Activated naive CD8-positive, alpha-beta T cell treated with anti-CD3 and anti-CD28 coated beads for 36 hours (primary cell): ENCODE data around the gene TMED4. TPM values are rescaled to one million over a fixed set of nuclear protein-coding genes. Genes with fewer than 3 reads are reported as not detected.

ENCODE experiments used
- DNase-seq: peaks from one replicate; pipeline ENCODE4 v3.0.0; 2021
- H3K27ac Mint-ChIP-seq: one replicate; pipeline ENCODE4 v1.8.0; 2022; ENCODE audit warnings: mild to moderate bottlenecking, moderate library complexity, mixed read lengths
- H3K27me3 Mint-ChIP-seq: one replicate; pipeline ENCODE4 v1.8.0; 2022; ENCODE audit warnings: mild to moderate bottlenecking, mixed read lengths
- H3K36me3 Mint-ChIP-seq: one replicate; pipeline ENCODE4 v1.8.0; 2021; ENCODE audit warnings: mild to moderate bottlenecking, mixed read lengths
- H3K4me1 Mint-ChIP-seq: one replicate; pipeline ENCODE4 v1.8.0; 2021; ENCODE audit warnings: mixed read lengths
- H3K4me3 Mint-ChIP-seq: one replicate; pipeline ENCODE4 v1.8.0; 2022; ENCODE audit warnings: mild to moderate bottlenecking, moderate library complexity, mixed read lengths
- H3K9me3 Mint-ChIP-seq: one replicate; pipeline ENCODE4 v1.8.0; 2022; ENCODE audit warnings: mixed read lengths
- total RNA-seq, 2 experiments: library from RNA; stranded (reverse); gene quantifications; one replicate each; pipeline ENCODE4 v1.2.3, GENCODE V29; 2021

The TMED4 gene
- total RNA-seq = 10 to 100 TPM; 70.3 to 70.8 TPM

- DNase-seq = peak; percentile 100
- Mint-ChIP-seq H3K27me3 (peaks cover 3% of the 10 kb centered on the region), H3K9me3 (no peaks in the 10 kb centered on the region), H3K27ac (peak within 1 kb of the TSS; percentile 90), H3K4me1 (peaks cover 30% of the 10 kb centered on the region), H3K36me3 (peaks cover 23% of the 10 kb centered on the region), H3K4me3 (peak within 1 kb of the TSS; percentile 92)
Observed at GRCh38 chr7:44581879-44582603, at the start of gene TMED4. Gene TMED4, minus strand, starts transcription at chr7:44582231. Its CDS starts 25 bp downstream, at chr7:44582206.

GRCh38 chr7:44631458-44632115 is 49.6 kb upstream of the TMED4 start:
- peak overlapping the region; percentile 74 for H3K27ac Mint-ChIP-seq
- no peak for DNase-seq
- peaks cover 2% of the 10 kb centered on the region for H3K9me3 Mint-ChIP-seq
- H3K4me3 Mint-ChIP-seq = peak overlapping the region; percentile 25
- no peaks in the 10 kb centered on the region for H3K27me3 Mint-ChIP-seq
- peaks cover 39% of the 10 kb centered on the region for H3K36me3 Mint-ChIP-seq
- H3K4me1 Mint-ChIP-seq = peaks cover 61% of the 10 kb centered on the region

GRCh38 chr7:44630792-44631457 is 48.9 kb upstream of the TMED4 start:
- Mint-ChIP-seq H3K36me3 (peaks cover 39% of the 10 kb centered on the region), H3K4me1 (peaks cover 57% of the 10 kb centered on the region), H3K4me3 (peak overlapping the region; percentile 25), H3K9me3 (peaks cover 2% of the 10 kb centered on the region), H3K27me3 (no peaks in the 10 kb centered on the region), H3K27ac (peak overlapping the region; percentile 74)
- DNase-seq = no peak

DNA sequence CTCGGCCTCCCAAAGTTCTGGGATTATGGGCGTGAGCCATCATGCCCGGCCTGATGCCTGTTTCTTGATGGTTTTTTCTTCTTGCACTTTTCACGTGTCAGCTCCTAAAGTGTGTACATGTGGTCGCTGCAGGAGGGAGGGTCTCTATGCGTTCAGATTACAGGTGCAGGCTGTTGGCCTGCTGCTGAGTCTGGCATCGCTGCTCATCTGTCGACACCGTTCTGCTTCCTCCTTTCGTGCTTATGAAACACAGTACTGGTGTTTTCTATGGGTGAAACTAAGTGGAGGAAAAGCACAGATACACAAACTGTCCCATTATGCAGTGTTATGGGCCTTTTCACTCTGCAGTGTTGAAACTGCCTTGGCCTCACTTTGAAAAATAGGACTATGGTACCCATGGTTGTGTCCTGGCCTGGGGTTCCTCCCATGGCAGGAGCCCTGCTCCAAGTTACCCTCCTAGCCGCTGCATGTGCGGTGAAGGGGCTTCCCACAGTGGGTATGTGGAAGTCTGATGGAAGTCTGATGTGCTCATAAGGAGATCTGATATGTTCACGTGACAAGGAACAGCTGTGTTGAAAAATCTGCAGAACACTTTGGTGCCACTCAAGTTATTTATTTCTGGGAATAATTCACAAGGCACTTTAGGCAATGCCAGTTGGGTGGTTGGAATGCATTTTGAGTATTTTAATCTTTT is 47.9 kb upstream of the TMED4 start:
- peaks cover 2% of the 10 kb centered on the region for H3K9me3 Mint-ChIP-seq
- H3K36me3 Mint-ChIP-seq = peaks cover 41% of the 10 kb centered on the region
- H3K27me3 Mint-ChIP-seq = no peaks in the 10 kb centered on the region
- H3K27ac Mint-ChIP-seq = peak overlapping the region; percentile 74
- H3K4me3 Mint-ChIP-seq = no peak overlapping the region
- H3K4me1 Mint-ChIP-seq = peaks cover 53% of the 10 kb centered on the region
- DNase-seq = no peak

DNA sequence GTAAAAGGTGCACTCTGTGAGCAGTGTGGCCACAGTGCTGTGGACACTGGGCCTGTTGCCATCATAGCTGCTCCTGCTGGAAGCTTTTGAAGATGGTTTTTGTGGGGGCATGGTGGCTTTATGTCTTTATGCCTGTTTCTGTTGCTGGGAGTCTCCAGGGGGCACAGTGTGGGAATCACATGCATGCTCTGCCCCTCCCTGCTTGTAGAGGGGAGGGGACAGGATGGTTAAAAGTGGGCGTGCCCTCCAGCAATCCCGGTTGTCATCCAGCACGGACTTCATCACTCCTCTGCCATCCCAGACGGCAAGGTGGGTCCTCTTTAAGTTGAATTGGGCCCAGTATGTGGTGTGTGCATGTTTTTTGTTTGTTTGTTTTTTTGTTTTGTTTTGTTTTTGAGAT is 44.6 kb upstream of the TMED4 start:
- H3K4me3 Mint-ChIP-seq = no peak overlapping the region
- H3K4me1 Mint-ChIP-seq = peaks cover 54% of the 10 kb centered on the region
- H3K9me3 Mint-ChIP-seq = no peaks in the 10 kb centered on the region
- peaks cover 40% of the 10 kb centered on the region for H3K36me3 Mint-ChIP-seq
- no peaks in the 10 kb centered on the region for H3K27me3 Mint-ChIP-seq
- H3K27ac Mint-ChIP-seq = no peak overlapping the region
- DNase-seq = no peak

- H3K27me3 Mint-ChIP-seq = no peaks in the 10 kb centered on the region
- H3K27ac Mint-ChIP-seq = no peak overlapping the region
- H3K4me3 Mint-ChIP-seq = no peak overlapping the region
- no peak for DNase-seq
- no peaks in the 10 kb centered on the region for H3K9me3 Mint-ChIP-seq
- H3K36me3 Mint-ChIP-seq = peaks cover 43% of the 10 kb centered on the region
- peaks cover 54% of the 10 kb centered on the region for H3K4me1 Mint-ChIP-seq
Observed at GRCh38 chr7:44625526-44626471, 43.8 kb upstream of the TMED4 start.

DNA sequence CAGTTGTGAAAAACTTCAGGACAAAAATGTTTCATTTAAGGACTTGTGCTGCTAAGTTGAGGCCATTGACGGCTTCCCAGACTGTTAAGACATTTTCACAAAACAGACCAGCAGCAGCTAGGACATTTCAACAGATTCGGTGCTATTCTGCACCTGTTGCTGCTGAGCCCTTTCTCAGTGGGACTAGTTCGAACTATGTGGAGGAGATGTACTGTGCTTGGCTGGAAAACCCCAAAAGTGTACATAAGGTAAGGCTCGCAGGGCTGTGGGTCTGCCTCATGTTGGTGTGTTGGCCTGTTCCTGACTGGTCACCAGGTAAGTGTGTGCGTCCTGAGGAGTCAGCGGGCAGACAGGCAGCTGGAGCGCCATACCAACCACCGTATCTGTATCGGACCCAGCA is 42.3 kb upstream of the TMED4 start:
- Mint-ChIP-seq H3K27ac (peak overlapping the region; percentile 82), H3K4me1 (peaks cover 50% of the 10 kb centered on the region), H3K36me3 (peaks cover 31% of the 10 kb centered on the region), H3K27me3 (no peaks in the 10 kb centered on the region), H3K4me3 (peak overlapping the region; percentile 52), H3K9me3 (no peaks in the 10 kb centered on the region)
- no peak for DNase-seq

DNA sequence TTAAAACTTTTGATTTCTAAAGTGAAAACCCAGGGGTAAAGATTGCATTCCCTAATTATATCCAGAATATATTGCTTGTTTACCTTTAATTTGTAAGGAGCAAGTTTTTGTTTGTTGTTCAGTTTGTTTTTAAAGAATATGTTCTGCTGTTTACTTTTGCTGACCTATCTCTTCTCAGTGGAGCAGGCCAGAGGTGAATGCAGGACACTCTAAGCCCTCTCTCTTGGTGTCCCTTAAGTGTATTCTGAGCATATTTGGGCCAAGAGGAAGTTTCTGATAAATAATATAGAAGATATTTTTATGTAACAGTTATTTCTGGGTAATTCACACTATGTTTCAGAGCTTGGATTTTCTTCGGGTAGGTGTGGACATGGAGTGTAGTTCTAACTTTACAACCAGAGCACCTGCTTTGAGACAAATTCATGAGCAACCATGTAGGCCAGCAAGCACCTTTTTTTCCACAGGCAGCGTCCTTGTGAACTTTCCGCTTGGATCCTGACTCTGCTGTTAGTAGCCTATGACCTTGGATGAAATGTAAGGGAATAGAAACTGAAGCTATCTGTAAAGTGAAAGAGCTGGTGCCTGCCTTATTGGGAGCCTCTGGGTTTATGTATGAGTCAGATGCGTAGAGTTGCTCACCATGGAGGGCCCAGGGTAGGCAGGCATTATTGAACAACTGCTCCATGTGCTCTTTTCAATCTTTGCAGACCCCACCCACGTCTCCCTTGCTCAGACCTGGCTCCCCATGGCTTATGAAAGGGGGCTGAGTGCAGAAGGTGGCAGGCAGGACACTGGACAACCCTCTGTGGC is 40.5 kb upstream of the TMED4 start:
- Mint-ChIP-seq H3K27me3 (no peaks in the 10 kb centered on the region), H3K4me1 (peaks cover 65% of the 10 kb centered on the region), H3K4me3 (peak overlapping the region; percentile 5), H3K27ac (peak overlapping the region; percentile 83), H3K36me3 (peaks cover 37% of the 10 kb centered on the region), H3K9me3 (no peaks in the 10 kb centered on the region)
- peak; percentile 54 for DNase-seq

DNA sequence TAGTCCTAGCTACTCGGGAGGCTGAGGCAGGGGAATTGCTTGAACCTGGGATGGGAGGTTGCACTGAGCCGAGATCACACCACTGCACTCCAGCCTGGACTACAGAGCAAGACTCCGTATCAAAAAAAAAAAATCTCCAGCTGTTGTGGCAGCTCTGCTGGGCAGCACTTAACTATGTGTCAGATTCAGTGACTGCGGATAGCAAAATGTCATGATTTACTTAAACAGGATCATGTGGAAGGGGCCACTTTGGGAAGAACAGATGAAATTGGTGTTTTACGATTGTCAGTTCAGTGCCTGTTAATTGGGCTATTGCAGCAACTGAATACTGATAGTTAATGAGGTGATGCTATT is 39.7 kb upstream of the TMED4 start:
- Mint-ChIP-seq H3K9me3 (no peaks in the 10 kb centered on the region), H3K27ac (peak overlapping the region; percentile 61), H3K4me1 (peaks cover 72% of the 10 kb centered on the region), H3K4me3 (no peak overlapping the region), H3K27me3 (no peaks in the 10 kb centered on the region), H3K36me3 (peaks cover 37% of the 10 kb centered on the region)
- no peak for DNase-seq

- Mint-ChIP-seq H3K4me1 (peaks cover 73% of the 10 kb centered on the region), H3K4me3 (no peak overlapping the region), H3K36me3 (peaks cover 37% of the 10 kb centered on the region), H3K27me3 (no peaks in the 10 kb centered on the region), H3K27ac (peak overlapping the region; percentile 61), H3K9me3 (no peaks in the 10 kb centered on the region)
- DNase-seq = no peak
Observed at GRCh38 chr7:44621034-44621749, 39.2 kb upstream of the TMED4 start.

GRCh38 chr7:44618753-44619152 is 36.7 kb upstream of the TMED4 start:
- Mint-ChIP-seq H3K27ac (peak overlapping the region; percentile 89), H3K27me3 (no peaks in the 10 kb centered on the region), H3K4me3 (no peak overlapping the region), H3K9me3 (no peaks in the 10 kb centered on the region), H3K36me3 (peaks cover 33% of the 10 kb centered on the region), H3K4me1 (peaks cover 74% of the 10 kb centered on the region)
- DNase-seq = no peak

DNA sequence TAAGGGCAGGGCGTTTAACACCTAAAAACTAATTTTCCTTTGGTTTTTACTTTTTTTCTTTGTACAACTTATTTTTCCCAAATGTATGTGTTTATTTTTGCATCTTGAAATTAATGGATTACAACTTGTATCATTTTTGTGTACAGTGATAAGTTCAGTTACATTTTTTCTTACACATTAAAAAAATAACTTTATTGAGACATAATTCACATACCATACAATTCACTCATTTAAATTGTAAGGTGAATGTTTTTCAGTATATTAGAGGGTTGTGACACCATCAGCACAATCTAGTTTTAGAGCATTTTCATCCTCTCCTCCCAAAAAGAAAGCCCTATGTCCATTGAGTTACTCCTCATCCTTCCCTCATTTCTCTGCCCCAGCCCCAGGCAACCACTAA is 36.0 kb upstream of the TMED4 start:
- Mint-ChIP-seq H3K27ac (peak overlapping the region; percentile 89), H3K4me1 (peaks cover 68% of the 10 kb centered on the region), H3K27me3 (no peaks in the 10 kb centered on the region), H3K9me3 (no peaks in the 10 kb centered on the region), H3K36me3 (peaks cover 29% of the 10 kb centered on the region), H3K4me3 (no peak overlapping the region)
- DNase-seq = no peak

GRCh38 chr7:44617225-44617890 is 35.3 kb upstream of the TMED4 start:
- Mint-ChIP-seq H3K27ac (peak overlapping the region; percentile 89), H3K9me3 (no peaks in the 10 kb centered on the region), H3K4me1 (peaks cover 62% of the 10 kb centered on the region), H3K27me3 (no peaks in the 10 kb centered on the region), H3K36me3 (peaks cover 27% of the 10 kb centered on the region), H3K4me3 (peak overlapping the region; percentile 64)
- no peak for DNase-seq
